ENCODE data around the gene SLC7A6.
A peak's percentile ranks its signal among the peaks of the same experiment; 100 is the strongest.

The SLC7A6 gene

GRCh38 chr16:68310774-68311511, 46.6 kb downstream of the SLC7A6 start, which contains the start of the genes PRMT7 and SLC7A6OS:
Gene PRMT7 (plus strand): TSS chr16:68311019. CDS start chr16:68315980, 4,961 bp downstream.
Gene SLC7A6OS (minus strand): TSS chr16:68310946. CDS start chr16:68310926, 20 bp downstream.
- peak; percentile 85 for DNase-seq

- no peak for DNase-seq
Measured at GRCh38 chr16:68313116-68313515, 48.8 kb downstream of the SLC7A6 start.

GRCh38 chr16:68319185-68319908, 55.0 kb downstream of the SLC7A6 start:
- no peak for DNase-seq

GRCh38 chr16:68324336-68324735, 60.0 kb downstream of the SLC7A6 start:
- no peak for DNase-seq

- no peak for DNase-seq
Measured at GRCh38 chr16:68324780-68325357, 60.5 kb downstream of the SLC7A6 start.

GRCh38 chr16:68328151-68328859, 64.0 kb downstream of the SLC7A6 start:
- peak; percentile 78 for DNase-seq

- no peak for DNase-seq
Measured at GRCh38 chr16:68328860-68329390, 64.6 kb downstream of the SLC7A6 start.

GRCh38 chr16:68331879-68332410, 67.6 kb downstream of the SLC7A6 start:
- DNase-seq = peak; percentile 21

- DNase-seq = peak; percentile 7
Measured at GRCh38 chr16:68332411-68333121, 68.2 kb downstream of the SLC7A6 start.

GRCh38 chr16:68335175-68335574, 70.8 kb downstream of the SLC7A6 start:
- DNase-seq = peak; percentile 25

- no peak for DNase-seq
Measured at GRCh38 chr16:68338326-68339119, 74.2 kb downstream of the SLC7A6 start.

- no peak for DNase-seq
Measured at GRCh38 chr16:68339214-68339613, 74.9 kb downstream of the SLC7A6 start.

- no peak for DNase-seq
Measured at GRCh38 chr16:68342620-68343019, 78.3 kb downstream of the SLC7A6 start.

- DNase-seq = no peak
Measured at GRCh38 chr16:68343137-68343536, 78.8 kb downstream of the SLC7A6 start.

- DNase-seq = no peak
Measured at GRCh38 chr16:68344252-68344651, 79.9 kb downstream of the SLC7A6 start.

- DNase-seq = no peak
Measured at GRCh38 chr16:68345351-68345810, 81.1 kb downstream of the SLC7A6 start.

GRCh38 chr16:68345958-68346635, 81.8 kb downstream of the SLC7A6 start:
- DNase-seq = no peak

- DNase-seq = no peak
Measured at GRCh38 chr16:68346892-68347480, 82.7 kb downstream of the SLC7A6 start.

- no peak for DNase-seq
Measured at GRCh38 chr16:68347605-68348004, 83.3 kb downstream of the SLC7A6 start.
